K562 (cell line): ENCODE measurements around the gene SEPTIN1. TPM values are rescaled to one million over a fixed set of nuclear protein-coding genes. Genes with fewer than 3 reads are reported as not detected.

Experiments
- CXXC5 ChIP-seq: fragments of 250-450 bp; sonication (Bioruptor Pico); IDR thresholded peaks from 2 replicates; pipeline ENCODE4 v1.8.0; 2022; ENCODE audit warnings: inconsistent platforms, mild to moderate bottlenecking, moderate library complexity
- EHMT2 ChIP-seq: fragments of 450-650 bp; IDR thresholded peaks from 2 replicates; pipeline ENCODE4 v1.6.1; 2018; ENCODE audit warnings: antibody characterized with exemption
- FOXM1 ChIP-seq, 2 experiments: fragments of 450-650 bp in 1 of 2; sonication (generic) in 1 of 2; formaldehyde crosslinking in 1 of 2; IDR thresholded peaks; 2 replicates each; pipeline versions ENCODE4 v1.6.1 to v1.9.0; 2017 to 2022; ENCODE audit warnings: low read depth in 2 of 2, mild to moderate bottlenecking in 2 of 2, missing genetic modification reagents in 1 of 2, moderate library complexity in 1 of 2
- GATA2 ChIP-seq: sonication (generic); formaldehyde crosslinking; IDR thresholded peaks from 2 replicates; pipeline ENCODE4 v1.4.0; 2020; ENCODE audit warnings: mild to moderate bottlenecking, missing genetic modification reagents
- IFI16 ChIP-seq: fragments of 250-450 bp; sonication (Bioruptor Pico); IDR thresholded peaks from 2 replicates; pipeline ENCODE4 v2.1.2; 2022; ENCODE audit warnings: mild to moderate bottlenecking, inconsistent platforms
- MXI1 ChIP-seq: IDR thresholded peaks from 2 replicates; pipeline ENCODE4 v1.6.1; 2011; ENCODE audit warnings: low read depth, mild to moderate bottlenecking, improper control_type of control experiment, low read length
- PURB ChIP-seq: sonication (generic); formaldehyde crosslinking; IDR thresholded peaks from 2 replicates; pipeline ENCODE4 v1.9.0; 2021; ENCODE audit warnings: low read depth, mild to moderate bottlenecking, missing genetic modification reagents
- RFX5 ChIP-seq: IDR thresholded peaks from 2 replicates; pipeline ENCODE4 v1.6.1; 2011; ENCODE audit warnings: low read depth, mild to moderate bottlenecking, improper control_type of control experiment, low read length
- RNF2 ChIP-seq: sonication (generic); IDR thresholded peaks from 2 replicates; pipeline ENCODE4 v1.6.1; 2016
- SLC30A9 ChIP-seq: fragments of 250-450 bp; sonication (Bioruptor Pico); IDR thresholded peaks from 2 replicates; pipeline ENCODE4 v1.8.0; 2022; ENCODE audit warnings: mild to moderate bottlenecking, moderate library complexity
- SP1 ChIP-seq: sonication (generic); formaldehyde crosslinking; IDR thresholded peaks from 2 replicates; pipeline ENCODE4 v1.8.1; 2022; ENCODE audit warnings: mild to moderate bottlenecking, missing genetic modification reagents
- TAF1 ChIP-seq: IDR thresholded peaks from 2 replicates; pipeline ENCODE4 v1.6.1; 2011; ENCODE audit warnings: mild to moderate bottlenecking, low read length, moderate library complexity; ENCODE audit not compliant: insufficient read depth, control insufficient read depth, severe bottlenecking; ENCODE audit errors: extremely low read depth
- ZNF224 ChIP-seq: sonication (generic); formaldehyde crosslinking; IDR thresholded peaks from 2 replicates; pipeline ENCODE4 v1.8.0; 2022; ENCODE audit warnings: mild to moderate bottlenecking, missing genetic modification reagents
- polyA plus RNA-seq, 8 experiments: library from polyadenylated mRNA; depleted of rRNA in 4 of 8; stranded (reverse) in 5 of 8; unstranded in 3 of 8; fragments of >200 nt; fragmentation: Nextera tagmentation in 2 of 8; fragmentation: Illumina TruSeq in 1 of 8; extraction: Ambion mirVana in 2 of 8; extraction: Trizol in 1 of 8; gene quantifications; 2 replicates each; pipeline versions ENCODE4 v1.2.1 to v1.2.3, GENCODE V29; 2011 to 2014; ENCODE audit warnings: inconsistent platforms in 1 of 8, missing spikeins in 1 of 8
- total RNA-seq, 7 experiments: library from RNA; depleted of rRNA in 6 of 7; stranded (reverse); fragments of >200 nt in 6 of 7; fragmentation: Illumina TruSeq in 2 of 7; extraction: Trizol in 2 of 7; gene quantifications; 2 replicates each; pipeline versions ENCODE4 v1.2.1 to v1.2.3, GENCODE V29; 2011 to 2021; ENCODE audit warnings: low replicate concordance in 1 of 7
- TF ChIP-seq, protein P1 (sequence below): fragments of 250-450 bp; sonication (Bioruptor Pico); IDR thresholded peaks from 2 replicates; pipeline ENCODE4 v1.5.0; 2021
- TF ChIP-seq, protein P2 (sequence below): sonication (generic); formaldehyde crosslinking; IDR thresholded peaks from 2 replicates; pipeline ENCODE4 v1.8.0; 2023; ENCODE audit warnings: mild to moderate bottlenecking, missing genetic modification reagents
- TF ChIP-seq, protein P3 (sequence below): sonication (generic); formaldehyde crosslinking; IDR thresholded peaks from 2 replicates; pipeline ENCODE4 v1.8.0; 2022; ENCODE audit warnings: missing genetic modification reagents, mild to moderate bottlenecking, moderate library complexity, borderline replicate concordance
- TF ChIP-seq, protein P4 (sequence below): sonication (generic); formaldehyde crosslinking; IDR thresholded peaks from 2 replicates; pipeline ENCODE4 v1.8.1; 2022; ENCODE audit warnings: missing genetic modification reagents
- TF ChIP-seq, protein P5 (sequence below): fragments of 450-650 bp; IDR thresholded peaks from 2 replicates; pipeline ENCODE4 v1.6.1; 2016
- TF ChIP-seq, protein P6 (sequence below): fragments of 450-650 bp; formaldehyde crosslinking; conservative IDR thresholded peaks from 2 replicates; pipeline ENCODE4 v1.4.0; 2022; ENCODE audit warnings: mild to moderate bottlenecking, missing genetic modification characterization

The SEPTIN1 gene
- total and polyA plus RNA-seq, 9 of the 15 experiments (the other 6 are each of a cell fraction or from before 2014, with no cell fraction given), result 0.23 to 5.6 (median 1.7) TPM; not detected in 1

DNA sequence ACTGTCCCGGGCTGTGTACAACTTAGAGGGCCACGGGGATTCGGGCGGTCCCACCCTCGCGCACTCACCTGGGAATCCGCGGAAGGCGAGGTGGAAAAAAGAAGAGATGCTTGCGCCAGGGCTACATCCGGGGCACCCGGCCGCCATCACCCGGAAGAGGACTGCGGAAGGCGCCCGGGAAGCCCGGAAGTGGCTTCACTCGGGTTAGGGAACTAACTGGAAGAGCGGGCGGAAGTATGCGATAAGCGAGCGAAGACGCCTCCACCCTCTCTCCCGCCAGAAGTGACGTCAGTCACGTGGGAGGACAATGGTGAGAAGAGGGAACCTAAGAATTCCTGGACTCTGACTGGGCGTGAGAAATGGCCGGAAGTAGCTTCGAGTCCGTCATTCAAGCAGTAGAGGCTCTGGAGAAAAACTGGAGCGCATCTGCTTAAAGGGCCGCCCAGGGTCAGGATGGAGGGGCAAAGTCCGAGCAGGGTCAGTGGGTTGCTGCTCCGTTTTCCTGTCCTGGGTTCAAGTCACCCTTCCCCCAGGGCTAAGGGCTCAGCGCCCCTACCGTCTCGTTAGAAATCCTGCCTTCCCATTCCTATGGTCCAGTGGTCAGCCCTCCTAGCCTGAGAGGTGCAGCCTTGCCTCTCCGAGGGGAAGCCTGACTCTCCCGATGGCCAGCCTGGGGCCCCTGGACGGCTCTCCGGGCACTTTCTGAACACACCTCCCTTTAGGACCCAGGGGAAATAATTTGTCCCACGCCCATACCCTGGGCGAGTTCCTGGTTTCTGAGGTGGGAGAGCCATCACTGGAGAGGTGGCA lies 27.0 kb downstream of the SEPTIN1 start, which contains the start of gene CD2BP2 (continued):
- TF ChIP-seq, protein P1, sequence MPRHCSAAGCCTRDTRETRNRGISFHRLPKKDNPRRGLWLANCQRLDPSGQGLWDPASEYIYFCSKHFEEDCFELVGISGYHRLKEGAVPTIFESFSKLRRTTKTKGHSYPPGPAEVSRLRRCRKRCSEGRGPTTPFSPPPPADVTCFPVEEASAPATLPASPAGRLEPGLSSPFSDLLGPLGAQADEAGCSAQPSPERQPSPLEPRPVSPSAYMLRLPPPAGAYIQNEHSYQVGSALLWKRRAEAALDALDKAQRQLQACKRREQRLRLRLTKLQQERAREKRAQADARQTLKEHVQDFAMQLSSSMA (CRISPR knock-in tag), result peak; percentile 80; the same call in 1 of the 2 replicates
- TF ChIP-seq PURB (no peak; the same call in 1 of the 2 replicates), SP1 (CRISPR knock-in tag) (peak; percentile 75), MXI1 (peak; percentile 28; the same call in 1 of the 2 replicates), TAF1 (peak; percentile 89), RFX5 (no peak), RNF2 (peak; percentile 23; the same call in 1 of the 2 replicates), CXXC5 (CRISPR knock-in tag) (peak; percentile 96), GATA2 (CRISPR knock-in tag) (peak; percentile 32), SLC30A9 (CRISPR knock-in tag) (no peak), ZNF224 (CRISPR knock-in tag) (no peak), EHMT2 (no peak), IFI16 (CRISPR knock-in tag) (no peak), FOXM1 (IDR thresholded peaks at IDR 0.05; ENCODE audit: low read depth) (peak; percentile 69; the same call in 1 of the 2 replicates), FOXM1 (CRISPR knock-in tag; IDR thresholded peaks at IDR 0.05; ENCODE audit: low read depth) (0 out of 2 replicates have a peak, but pooled peaks have one; percentile 28)
- TF ChIP-seq, protein P2, sequence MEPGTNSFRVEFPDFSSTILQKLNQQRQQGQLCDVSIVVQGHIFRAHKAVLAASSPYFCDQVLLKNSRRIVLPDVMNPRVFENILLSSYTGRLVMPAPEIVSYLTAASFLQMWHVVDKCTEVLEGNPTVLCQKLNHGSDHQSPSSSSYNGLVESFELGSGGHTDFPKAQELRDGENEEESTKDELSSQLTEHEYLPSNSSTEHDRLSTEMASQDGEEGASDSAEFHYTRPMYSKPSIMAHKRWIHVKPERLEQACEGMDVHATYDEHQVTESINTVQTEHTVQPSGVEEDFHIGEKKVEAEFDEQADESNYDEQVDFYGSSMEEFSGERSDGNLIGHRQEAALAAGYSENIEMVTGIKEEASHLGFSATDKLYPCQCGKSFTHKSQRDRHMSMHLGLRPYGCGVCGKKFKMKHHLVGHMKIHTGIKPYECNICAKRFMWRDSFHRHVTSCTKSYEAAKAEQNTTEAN, result 0 out of 2 replicates have a peak, but pooled peaks have one; percentile 47
- TF ChIP-seq, protein P3, sequence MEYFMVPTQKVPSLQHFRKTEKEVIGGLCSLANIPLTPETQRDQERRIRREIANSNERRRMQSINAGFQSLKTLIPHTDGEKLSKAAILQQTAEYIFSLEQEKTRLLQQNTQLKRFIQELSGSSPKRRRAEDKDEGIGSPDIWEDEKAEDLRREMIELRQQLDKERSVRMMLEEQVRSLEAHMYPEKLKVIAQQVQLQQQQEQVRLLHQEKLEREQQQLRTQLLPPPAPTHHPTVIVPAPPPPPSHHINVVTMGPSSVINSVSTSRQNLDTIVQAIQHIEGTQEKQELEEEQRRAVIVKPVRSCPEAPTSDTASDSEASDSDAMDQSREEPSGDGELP (CRISPR knock-in tag), result peak; percentile 68; the same call in 1 of the 2 replicates
- TF ChIP-seq, protein P4, sequence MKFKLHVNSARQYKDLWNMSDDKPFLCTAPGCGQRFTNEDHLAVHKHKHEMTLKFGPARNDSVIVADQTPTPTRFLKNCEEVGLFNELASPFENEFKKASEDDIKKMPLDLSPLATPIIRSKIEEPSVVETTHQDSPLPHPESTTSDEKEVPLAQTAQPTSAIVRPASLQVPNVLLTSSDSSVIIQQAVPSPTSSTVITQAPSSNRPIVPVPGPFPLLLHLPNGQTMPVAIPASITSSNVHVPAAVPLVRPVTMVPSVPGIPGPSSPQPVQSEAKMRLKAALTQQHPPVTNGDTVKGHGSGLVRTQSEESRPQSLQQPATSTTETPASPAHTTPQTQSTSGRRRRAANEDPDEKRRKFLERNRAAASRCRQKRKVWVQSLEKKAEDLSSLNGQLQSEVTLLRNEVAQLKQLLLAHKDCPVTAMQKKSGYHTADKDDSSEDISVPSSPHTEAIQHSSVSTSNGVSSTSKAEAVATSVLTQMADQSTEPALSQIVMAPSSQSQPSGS (CRISPR knock-in tag), result peak; percentile 64; the same call in 1 of the 2 replicates
- TF ChIP-seq, protein P5, sequence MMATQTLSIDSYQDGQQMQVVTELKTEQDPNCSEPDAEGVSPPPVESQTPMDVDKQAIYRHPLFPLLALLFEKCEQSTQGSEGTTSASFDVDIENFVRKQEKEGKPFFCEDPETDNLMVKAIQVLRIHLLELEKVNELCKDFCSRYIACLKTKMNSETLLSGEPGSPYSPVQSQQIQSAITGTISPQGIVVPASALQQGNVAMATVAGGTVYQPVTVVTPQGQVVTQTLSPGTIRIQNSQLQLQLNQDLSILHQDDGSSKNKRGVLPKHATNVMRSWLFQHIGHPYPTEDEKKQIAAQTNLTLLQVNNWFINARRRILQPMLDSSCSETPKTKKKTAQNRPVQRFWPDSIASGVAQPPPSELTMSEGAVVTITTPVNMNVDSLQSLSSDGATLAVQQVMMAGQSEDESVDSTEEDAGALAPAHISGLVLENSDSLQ, result peak; percentile 85
- TF ChIP-seq, protein P6, sequence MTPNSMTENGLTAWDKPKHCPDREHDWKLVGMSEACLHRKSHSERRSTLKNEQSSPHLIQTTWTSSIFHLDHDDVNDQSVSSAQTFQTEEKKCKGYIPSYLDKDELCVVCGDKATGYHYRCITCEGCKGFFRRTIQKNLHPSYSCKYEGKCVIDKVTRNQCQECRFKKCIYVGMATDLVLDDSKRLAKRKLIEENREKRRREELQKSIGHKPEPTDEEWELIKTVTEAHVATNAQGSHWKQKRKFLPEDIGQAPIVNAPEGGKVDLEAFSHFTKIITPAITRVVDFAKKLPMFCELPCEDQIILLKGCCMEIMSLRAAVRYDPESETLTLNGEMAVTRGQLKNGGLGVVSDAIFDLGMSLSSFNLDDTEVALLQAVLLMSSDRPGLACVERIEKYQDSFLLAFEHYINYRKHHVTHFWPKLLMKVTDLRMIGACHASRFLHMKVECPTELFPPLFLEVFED (CRISPR knock-in tag), result peak; percentile 44
